OCI-LY3 (cell line): ENCODE measurements around the gene SLC4A7.

ENCODE experiments used
- EZH2phosphoT487 ChIP-seq: fragments of 200-600 bp; shearing (Covaris generic); IDR thresholded peaks from 2 replicates; pipeline ENCODE4 v1.6.1; 2018; ENCODE audit warnings: antibody characterized with exemption, mixed run types, low read depth
- TF ChIP-seq, protein P1 (sequence below): fragments of 200-600, 300-600 bp; sonication (generic); IDR thresholded peaks from 2 replicates; pipeline ENCODE4 v1.5.1; 2014; ENCODE audit warnings: antibody characterized with exemption, low read length, low read depth

DNA sequence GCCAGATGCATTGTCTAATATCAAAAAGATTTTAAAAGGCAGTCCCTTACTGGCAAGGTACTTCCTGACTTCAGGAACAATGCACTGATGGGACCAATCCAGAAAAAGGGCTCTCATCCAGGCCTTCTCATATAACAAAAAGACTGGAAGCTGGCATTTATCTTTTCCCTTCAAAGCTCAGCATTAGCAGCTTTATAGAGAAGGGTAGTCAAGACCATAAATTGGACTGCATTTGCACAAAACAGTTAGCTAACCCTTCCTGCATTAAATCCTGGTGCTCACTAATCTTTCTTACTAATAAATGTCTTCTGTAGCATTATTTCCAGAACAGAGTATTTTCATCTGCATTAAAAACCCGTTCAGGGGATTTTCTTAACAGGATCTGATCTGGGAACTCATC, 69.0 kb downstream of the SLC4A7 start:
- TF ChIP-seq, protein P1, sequence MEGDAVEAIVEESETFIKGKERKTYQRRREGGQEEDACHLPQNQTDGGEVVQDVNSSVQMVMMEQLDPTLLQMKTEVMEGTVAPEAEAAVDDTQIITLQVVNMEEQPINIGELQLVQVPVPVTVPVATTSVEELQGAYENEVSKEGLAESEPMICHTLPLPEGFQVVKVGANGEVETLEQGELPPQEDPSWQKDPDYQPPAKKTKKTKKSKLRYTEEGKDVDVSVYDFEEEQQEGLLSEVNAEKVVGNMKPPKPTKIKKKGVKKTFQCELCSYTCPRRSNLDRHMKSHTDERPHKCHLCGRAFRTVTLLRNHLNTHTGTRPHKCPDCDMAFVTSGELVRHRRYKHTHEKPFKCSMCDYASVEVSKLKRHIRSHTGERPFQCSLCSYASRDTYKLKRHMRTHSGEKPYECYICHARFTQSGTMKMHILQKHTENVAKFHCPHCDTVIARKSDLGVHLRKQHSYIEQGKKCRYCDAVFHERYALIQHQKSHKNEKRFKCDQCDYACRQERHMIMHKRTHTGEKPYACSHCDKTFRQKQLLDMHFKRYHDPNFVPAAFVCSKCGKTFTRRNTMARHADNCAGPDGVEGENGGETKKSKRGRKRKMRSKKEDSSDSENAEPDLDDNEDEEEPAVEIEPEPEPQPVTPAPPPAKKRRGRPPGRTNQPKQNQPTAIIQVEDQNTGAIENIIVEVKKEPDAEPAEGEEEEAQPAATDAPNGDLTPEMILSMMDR = no peak
- TF ChIP-seq EZH2phosphoT487 = no peak
